Neural progenitor cell (in vitro differentiated cells): ENCODE data around the gene TP53BP1. TPM values are rescaled to one million over a fixed set of nuclear protein-coding genes. Genes with fewer than 3 reads are reported as not detected.

ENCODE experiments used
- DNase-seq: peaks from one replicate; pipeline ENCODE4 v3.0.0-alpha.2; 2016; ENCODE audit warnings: low spot score
- H2AFZ ChIP-seq: fragments of 200-600 bp; sonication (generic); replicated peaks from 2 replicates; pipeline ENCODE4 v1.6.1; 2016; ENCODE audit warnings: antibody characterized with exemption
- H3F3A ChIP-seq: fragments of 200-600 bp; sonication (generic); 2 replicates; pipeline ENCODE4 v1.6.1; 2016; ENCODE audit warnings: antibody characterized with exemption, low read depth
- H3K27ac ChIP-seq: fragments of 200-600 bp; sonication (generic); 2 replicates; pipeline ENCODE4 v1.5.1; 2016; ENCODE audit warnings: mild to moderate bottlenecking
- H3K27me3 ChIP-seq: fragments of 200-600 bp; sonication (generic); 2 replicates; pipeline ENCODE4 v1.6.1; 2016; ENCODE audit warnings: mild to moderate bottlenecking, moderate library complexity
- H3K36me3 ChIP-seq: fragments of 200-600 bp; sonication (generic); 2 replicates; pipeline ENCODE4 v1.5.1; 2016
- H3K4me1 ChIP-seq: fragments of 200-600 bp; sonication (generic); 2 replicates; pipeline ENCODE4 v1.6.1; 2016; ENCODE audit warnings: mixed run types
- H3K4me2 ChIP-seq: fragments of 200-600 bp; sonication (generic); 2 replicates; pipeline ENCODE4 v1.6.1; 2016
- H3K4me3 ChIP-seq: fragments of 200-600 bp; sonication (generic); 2 replicates; pipeline ENCODE4 v1.5.1; 2016
- H3K79me2 ChIP-seq: fragments of 200-600 bp; sonication (generic); 2 replicates; pipeline ENCODE4 v1.6.1; 2016; ENCODE audit warnings: low read depth
- H3K9ac ChIP-seq: fragments of 200-600 bp; sonication (generic); 2 replicates; pipeline ENCODE4 v1.6.1; 2016
- H3K9me3 ChIP-seq: fragments of 200-600 bp; sonication (generic); 2 replicates; pipeline ENCODE4 v1.5.1; 2016; ENCODE audit warnings: low read depth
- H4K20me1 ChIP-seq: fragments of 200-600 bp; sonication (generic); 2 replicates; pipeline ENCODE4 v1.6.1; 2016; ENCODE audit warnings: low read depth
- H3K27ac Mint-ChIP-seq: 3 replicates; pipeline ENCODE4 v1.8.0; 2021; ENCODE audit warnings: mixed read lengths
- H3K27me3 Mint-ChIP-seq: 2 replicates; pipeline ENCODE4 v1.8.0; 2022; ENCODE audit warnings: low read depth, mild to moderate bottlenecking, inconsistent platforms, moderate library complexity, mixed read lengths; ENCODE audit not compliant: insufficient read depth
- H3K36me3 Mint-ChIP-seq: 3 replicates; pipeline ENCODE4 v1.8.0; 2021; ENCODE audit warnings: mixed read lengths
- H3K4me1 Mint-ChIP-seq: 3 replicates; pipeline ENCODE4 v1.8.0; 2021; ENCODE audit warnings: mixed read lengths
- H3K4me3 Mint-ChIP-seq: 3 replicates; pipeline ENCODE4 v1.8.0; 2021; ENCODE audit warnings: mild to moderate bottlenecking, moderate library complexity, mixed read lengths
- H3K9me3 Mint-ChIP-seq: 3 replicates; pipeline ENCODE4 v1.8.0; 2020; ENCODE audit warnings: mixed read lengths
- EZH2 ChIP-seq: fragments of 200-600 bp; sonication (generic); IDR thresholded peaks from 2 replicates; pipeline ENCODE4 v1.6.1; 2017; ENCODE audit warnings: antibody characterized with exemption, mild to moderate bottlenecking, moderate library complexity
- EZH2phosphoT487 ChIP-seq: fragments of 200-600 bp; sonication (generic); IDR thresholded peaks from 2 replicates; pipeline ENCODE4 v1.6.1; 2017; ENCODE audit warnings: antibody characterized with exemption
- total RNA-seq: library from RNA; depleted of rRNA; stranded (reverse); fragments of >200 nt; gene quantifications from 2 replicates; pipeline ENCODE4 v1.2.3, GENCODE V29; 2015; ENCODE audit warnings: low replicate concordance
- TF ChIP-seq, protein P1 (sequence below): fragments of 200-600 bp; sonication (generic); IDR thresholded peaks from 2 replicates; pipeline ENCODE4 v1.5.1; 2017; ENCODE audit warnings: antibody characterized with exemption, mild to moderate bottlenecking

Gene TP53BP1, protein sequence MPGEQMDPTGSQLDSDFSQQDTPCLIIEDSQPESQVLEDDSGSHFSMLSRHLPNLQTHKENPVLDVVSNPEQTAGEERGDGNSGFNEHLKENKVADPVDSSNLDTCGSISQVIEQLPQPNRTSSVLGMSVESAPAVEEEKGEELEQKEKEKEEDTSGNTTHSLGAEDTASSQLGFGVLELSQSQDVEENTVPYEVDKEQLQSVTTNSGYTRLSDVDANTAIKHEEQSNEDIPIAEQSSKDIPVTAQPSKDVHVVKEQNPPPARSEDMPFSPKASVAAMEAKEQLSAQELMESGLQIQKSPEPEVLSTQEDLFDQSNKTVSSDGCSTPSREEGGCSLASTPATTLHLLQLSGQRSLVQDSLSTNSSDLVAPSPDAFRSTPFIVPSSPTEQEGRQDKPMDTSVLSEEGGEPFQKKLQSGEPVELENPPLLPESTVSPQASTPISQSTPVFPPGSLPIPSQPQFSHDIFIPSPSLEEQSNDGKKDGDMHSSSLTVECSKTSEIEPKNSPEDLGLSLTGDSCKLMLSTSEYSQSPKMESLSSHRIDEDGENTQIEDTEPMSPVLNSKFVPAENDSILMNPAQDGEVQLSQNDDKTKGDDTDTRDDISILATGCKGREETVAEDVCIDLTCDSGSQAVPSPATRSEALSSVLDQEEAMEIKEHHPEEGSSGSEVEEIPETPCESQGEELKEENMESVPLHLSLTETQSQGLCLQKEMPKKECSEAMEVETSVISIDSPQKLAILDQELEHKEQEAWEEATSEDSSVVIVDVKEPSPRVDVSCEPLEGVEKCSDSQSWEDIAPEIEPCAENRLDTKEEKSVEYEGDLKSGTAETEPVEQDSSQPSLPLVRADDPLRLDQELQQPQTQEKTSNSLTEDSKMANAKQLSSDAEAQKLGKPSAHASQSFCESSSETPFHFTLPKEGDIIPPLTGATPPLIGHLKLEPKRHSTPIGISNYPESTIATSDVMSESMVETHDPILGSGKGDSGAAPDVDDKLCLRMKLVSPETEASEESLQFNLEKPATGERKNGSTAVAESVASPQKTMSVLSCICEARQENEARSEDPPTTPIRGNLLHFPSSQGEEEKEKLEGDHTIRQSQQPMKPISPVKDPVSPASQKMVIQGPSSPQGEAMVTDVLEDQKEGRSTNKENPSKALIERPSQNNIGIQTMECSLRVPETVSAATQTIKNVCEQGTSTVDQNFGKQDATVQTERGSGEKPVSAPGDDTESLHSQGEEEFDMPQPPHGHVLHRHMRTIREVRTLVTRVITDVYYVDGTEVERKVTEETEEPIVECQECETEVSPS (N-terminal part only)
- 66.5 and 73.5 TPM in 2 replicates for total RNA-seq

GRCh38 chr15:43492673-43493601, at the start of gene TP53BP1:
Gene TP53BP1 (minus strand): TSS chr15:43493156. CDS start chr15:43493043, 113 bp downstream.
- Mint-ChIP-seq H3K27me3 (peaks cover 6% of the 10 kb centered on the region), H3K4me3 (peak within 1 kb of the TSS; percentile 98), H3K27ac (peak within 1 kb of the TSS; percentile 98), H3K36me3 (peaks cover 24% of the 10 kb centered on the region), H3K9me3 (no peaks in the 10 kb centered on the region), H3K4me1 (peaks cover 33% of the 10 kb centered on the region)
- Histone ChIP-seq H3F3A (peaks cover 18% of the 10 kb centered on the region), H3K4me2 (peak within 1 kb of the TSS; percentile 78), H3K4me3 (peak within 1 kb of the TSS; percentile 85), H2AFZ (peak within 1 kb of the TSS; percentile 94), H3K27me3 (no peaks in the 10 kb centered on the region), H4K20me1 (no peaks in the 10 kb centered on the region), H3K79me2 (peaks cover 40% of the 10 kb centered on the region), H3K9ac (peak within 1 kb of the TSS; percentile 36), H3K4me1 (peaks cover 6% of the 10 kb centered on the region), H3K9me3 (no peaks in the 10 kb centered on the region), H3K36me3 (no peaks in the 10 kb centered on the region), H3K27ac (peak within 1 kb of the TSS; percentile 78)
- no peak for TF ChIP-seq EZH2
- TF ChIP-seq, protein P1, sequence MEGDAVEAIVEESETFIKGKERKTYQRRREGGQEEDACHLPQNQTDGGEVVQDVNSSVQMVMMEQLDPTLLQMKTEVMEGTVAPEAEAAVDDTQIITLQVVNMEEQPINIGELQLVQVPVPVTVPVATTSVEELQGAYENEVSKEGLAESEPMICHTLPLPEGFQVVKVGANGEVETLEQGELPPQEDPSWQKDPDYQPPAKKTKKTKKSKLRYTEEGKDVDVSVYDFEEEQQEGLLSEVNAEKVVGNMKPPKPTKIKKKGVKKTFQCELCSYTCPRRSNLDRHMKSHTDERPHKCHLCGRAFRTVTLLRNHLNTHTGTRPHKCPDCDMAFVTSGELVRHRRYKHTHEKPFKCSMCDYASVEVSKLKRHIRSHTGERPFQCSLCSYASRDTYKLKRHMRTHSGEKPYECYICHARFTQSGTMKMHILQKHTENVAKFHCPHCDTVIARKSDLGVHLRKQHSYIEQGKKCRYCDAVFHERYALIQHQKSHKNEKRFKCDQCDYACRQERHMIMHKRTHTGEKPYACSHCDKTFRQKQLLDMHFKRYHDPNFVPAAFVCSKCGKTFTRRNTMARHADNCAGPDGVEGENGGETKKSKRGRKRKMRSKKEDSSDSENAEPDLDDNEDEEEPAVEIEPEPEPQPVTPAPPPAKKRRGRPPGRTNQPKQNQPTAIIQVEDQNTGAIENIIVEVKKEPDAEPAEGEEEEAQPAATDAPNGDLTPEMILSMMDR: peak; percentile 6
- no peak for TF ChIP-seq EZH2phosphoT487
- DNase-seq: peak; percentile 99

DNA sequence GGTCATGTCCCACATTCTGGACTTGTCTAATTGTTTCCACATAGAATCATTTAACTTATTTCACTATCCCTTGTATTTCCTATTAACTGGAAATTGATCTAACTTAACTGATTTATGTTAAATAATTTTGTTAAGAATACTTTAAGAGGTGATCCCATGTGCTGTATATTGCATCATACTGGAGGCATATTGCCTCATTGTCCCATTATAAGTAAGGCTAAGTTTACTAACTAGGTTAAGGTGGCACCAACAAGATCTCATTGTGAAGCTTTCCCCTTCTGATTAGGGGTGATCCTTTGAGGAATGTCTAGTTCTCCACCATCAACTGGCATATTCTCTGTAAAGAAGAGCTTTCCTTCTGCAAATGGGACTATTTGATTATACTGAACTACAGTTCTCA, 48.8 kb upstream of the TP53BP1 start:
- no peaks in the 10 kb centered on the region for H3F3A ChIP-seq
- TF ChIP-seq EZH2 (no peak), EZH2phosphoT487 (no peak)
- H2AFZ ChIP-seq: no peak overlapping the region
- no peak for DNase-seq
- Mint-ChIP-seq H3K27ac (no peak overlapping the region), H3K4me1 (peaks cover 4% of the 10 kb centered on the region), H3K36me3 (peaks cover 11% of the 10 kb centered on the region), H3K27me3 (peaks cover 2% of the 10 kb centered on the region), H3K9me3 (peaks cover 8% of the 10 kb centered on the region), H3K4me3 (no peak overlapping the region)
- H3K27me3 ChIP-seq: no peaks in the 10 kb centered on the region
- H3K79me2 ChIP-seq: no peaks in the 10 kb centered on the region
- no peak overlapping the region for H3K9ac ChIP-seq
- H3K4me2 ChIP-seq: no peak overlapping the region
- H3K36me3 ChIP-seq: no peaks in the 10 kb centered on the region
- no peak overlapping the region for H3K4me3 ChIP-seq
- H3K27ac ChIP-seq: no peak overlapping the region
- H4K20me1 ChIP-seq: no peaks in the 10 kb centered on the region
- no peaks in the 10 kb centered on the region for H3K4me1 ChIP-seq
- H3K9me3 ChIP-seq: no peaks in the 10 kb centered on the region

DNA sequence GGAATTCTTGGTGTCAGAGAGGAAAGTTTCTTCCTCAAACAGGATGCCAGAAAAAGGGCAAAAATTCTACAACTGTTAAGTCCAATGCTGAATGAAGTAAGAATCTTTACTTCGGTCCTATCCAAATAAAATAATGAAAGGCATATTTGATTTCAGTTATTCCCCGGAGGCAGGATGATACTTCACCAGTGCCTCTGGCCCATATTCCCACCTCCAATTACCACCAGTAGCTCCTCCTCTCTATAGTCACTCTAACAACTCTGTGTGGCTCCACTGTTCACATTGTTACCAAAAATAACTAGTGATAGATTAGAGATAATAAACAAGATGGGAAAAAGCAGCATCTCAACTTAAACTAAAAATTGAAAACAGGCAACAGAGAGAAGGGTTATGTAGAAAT, 45.1 kb upstream of the TP53BP1 start:
- Mint-ChIP-seq H3K9me3 (peaks cover 3% of the 10 kb centered on the region), H3K4me1 (peaks cover 4% of the 10 kb centered on the region), H3K27ac (no peak overlapping the region), H3K4me3 (no peak overlapping the region), H3K27me3 (peaks cover 2% of the 10 kb centered on the region), H3K36me3 (peaks cover 9% of the 10 kb centered on the region)
- TF ChIP-seq, protein P1: no peak
- TF ChIP-seq EZH2 (no peak), EZH2phosphoT487 (no peak)
- H3K27ac ChIP-seq: no peak overlapping the region
- H3K9me3 ChIP-seq: no peaks in the 10 kb centered on the region
- H4K20me1 ChIP-seq: no peaks in the 10 kb centered on the region
- H3K4me2 ChIP-seq: no peak overlapping the region
- no peak overlapping the region for H3K9ac ChIP-seq
- no peaks in the 10 kb centered on the region for H3K27me3 ChIP-seq
- DNase-seq: no peak
- no peaks in the 10 kb centered on the region for H3K79me2 ChIP-seq
- H2AFZ ChIP-seq: no peak overlapping the region
- no peaks in the 10 kb centered on the region for H3K36me3 ChIP-seq
- H3K4me3 ChIP-seq: no peak overlapping the region
- no peaks in the 10 kb centered on the region for H3F3A ChIP-seq
- H3K4me1 ChIP-seq: no peaks in the 10 kb centered on the region
